ENCODE results near the gene MSI2. TPM values are rescaled to one million over a fixed set of nuclear protein-coding genes. Genes with fewer than 3 reads are reported as not detected.

Gene MSI2
- total and polyA plus RNA-seq, 2 experiments from 2014 or later, result 18.9 to 41.8 TPM

DNA sequence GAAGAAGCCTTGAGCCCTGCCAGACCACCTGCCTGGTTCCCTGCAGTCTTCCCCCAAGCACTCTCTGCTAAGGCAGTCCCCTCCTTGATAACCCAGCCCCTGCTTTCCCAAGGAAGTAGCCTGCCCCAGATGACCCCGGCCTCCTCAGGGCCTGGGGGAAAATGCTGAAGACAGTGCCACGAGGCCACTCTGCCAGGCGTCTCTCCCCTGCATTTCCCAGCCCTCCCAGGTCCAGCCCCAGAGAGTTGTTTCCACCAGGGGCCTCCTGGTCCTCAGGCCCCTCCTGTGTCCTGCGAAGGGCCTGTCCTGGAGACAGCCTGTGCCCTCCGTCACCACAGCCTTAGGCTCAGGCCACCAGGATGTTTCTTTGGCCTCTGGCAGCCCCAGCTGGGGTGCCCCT, 392.4 kb downstream of the MSI2 start (continued):
- TF ChIP-seq, protein P1, sequence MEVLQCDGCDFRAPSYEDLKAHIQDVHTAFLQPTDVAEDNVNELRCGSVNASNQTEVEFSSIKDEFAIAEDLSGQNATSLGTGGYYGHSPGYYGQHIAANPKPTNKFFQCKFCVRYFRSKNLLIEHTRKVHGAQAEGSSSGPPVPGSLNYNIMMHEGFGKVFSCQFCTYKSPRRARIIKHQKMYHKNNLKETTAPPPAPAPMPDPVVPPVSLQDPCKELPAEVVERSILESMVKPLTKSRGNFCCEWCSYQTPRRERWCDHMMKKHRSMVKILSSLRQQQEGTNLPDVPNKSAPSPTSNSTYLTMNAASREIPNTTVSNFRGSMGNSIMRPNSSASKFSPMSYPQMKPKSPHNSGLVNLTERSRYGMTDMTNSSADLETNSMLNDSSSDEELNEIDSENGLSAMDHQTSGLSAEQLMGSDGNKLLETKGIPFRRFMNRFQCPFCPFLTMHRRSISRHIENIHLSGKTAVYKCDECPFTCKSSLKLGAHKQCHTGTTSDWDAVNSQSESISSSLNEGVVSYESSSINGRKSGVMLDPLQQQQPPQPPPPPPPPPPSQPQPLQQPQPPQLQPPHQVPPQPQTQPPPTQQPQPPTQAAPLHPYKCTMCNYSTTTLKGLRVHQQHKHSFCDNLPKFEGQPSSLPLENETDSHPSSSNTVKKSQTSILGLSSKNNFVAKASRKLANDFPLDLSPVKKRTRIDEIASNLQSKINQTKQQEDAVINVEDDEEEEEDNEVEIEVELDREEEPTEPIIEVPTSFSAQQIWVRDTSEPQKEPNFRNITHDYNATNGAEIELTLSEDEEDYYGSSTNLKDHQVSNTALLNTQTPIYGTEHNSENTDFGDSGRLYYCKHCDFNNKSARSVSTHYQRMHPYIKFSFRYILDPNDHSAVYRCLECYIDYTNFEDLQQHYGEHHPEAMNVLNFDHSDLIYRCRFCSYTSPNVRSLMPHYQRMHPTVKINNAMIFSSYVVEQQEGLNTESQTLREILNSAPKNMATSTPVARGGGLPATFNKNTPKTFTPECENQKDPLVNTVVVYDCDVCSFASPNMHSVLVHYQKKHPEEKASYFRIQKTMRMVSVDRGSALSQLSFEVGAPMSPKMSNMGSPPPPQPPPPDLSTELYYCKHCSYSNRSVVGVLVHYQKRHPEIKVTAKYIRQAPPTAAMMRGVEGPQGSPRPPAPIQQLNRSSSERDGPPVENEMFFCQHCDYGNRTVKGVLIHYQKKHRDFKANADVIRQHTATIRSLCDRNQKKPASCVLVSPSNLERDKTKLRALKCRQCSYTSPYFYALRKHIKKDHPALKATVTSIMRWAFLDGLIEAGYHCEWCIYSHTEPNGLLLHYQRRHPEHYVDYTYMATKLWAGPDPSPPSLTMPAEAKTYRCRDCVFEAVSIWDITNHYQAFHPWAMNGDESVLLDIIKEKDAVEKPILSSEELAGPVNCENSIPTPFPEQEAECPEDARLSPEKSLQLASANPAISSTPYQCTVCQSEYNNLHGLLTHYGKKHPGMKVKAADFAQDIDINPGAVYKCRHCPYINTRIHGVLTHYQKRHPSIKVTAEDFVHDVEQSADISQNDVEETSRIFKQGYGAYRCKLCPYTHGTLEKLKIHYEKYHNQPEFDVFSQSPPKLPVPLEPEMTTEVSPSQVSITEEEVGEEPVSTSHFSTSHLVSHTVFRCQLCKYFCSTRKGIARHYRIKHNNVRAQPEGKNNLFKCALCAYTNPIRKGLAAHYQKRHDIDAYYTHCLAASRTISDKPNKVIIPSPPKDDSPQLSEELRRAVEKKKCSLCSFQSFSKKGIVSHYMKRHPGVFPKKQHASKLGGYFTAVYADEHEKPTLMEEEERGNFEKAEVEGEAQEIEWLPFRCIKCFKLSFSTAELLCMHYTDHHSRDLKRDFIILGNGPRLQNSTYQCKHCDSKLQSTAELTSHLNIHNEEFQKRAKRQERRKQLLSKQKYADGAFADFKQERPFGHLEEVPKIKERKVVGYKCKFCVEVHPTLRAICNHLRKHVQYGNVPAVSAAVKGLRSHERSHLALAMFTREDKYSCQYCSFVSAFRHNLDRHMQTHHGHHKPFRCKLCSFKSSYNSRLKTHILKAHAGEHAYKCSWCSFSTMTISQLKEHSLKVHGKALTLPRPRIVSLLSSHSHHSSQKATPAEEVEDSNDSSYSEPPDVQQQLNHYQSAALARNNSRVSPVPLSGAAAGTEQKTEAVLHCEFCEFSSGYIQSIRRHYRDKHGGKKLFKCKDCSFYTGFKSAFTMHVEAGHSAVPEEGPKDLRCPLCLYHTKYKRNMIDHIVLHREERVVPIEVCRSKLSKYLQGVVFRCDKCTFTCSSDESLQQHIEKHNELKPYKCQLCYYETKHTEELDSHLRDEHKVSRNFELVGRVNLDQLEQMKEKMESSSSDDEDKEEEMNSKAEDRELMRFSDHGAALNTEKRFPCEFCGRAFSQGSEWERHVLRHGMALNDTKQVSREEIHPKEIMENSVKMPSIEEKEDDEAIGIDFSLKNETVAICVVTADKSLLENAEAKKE (CRISPR knock-in tag; IDR thresholded peaks at IDR 0.05), result no peak
- no peak for TF ChIP-seq ZNF114 (CRISPR knock-in tag; IDR thresholded peaks at IDR 0.05)
- no peak for TF ChIP-seq EZH2phosphoT487 (IDR thresholded peaks at IDR 0.05; ENCODE audit: unreplicated experiment)
- no peak for TF ChIP-seq ZNF331 (CRISPR knock-in tag; IDR thresholded peaks at IDR 0.05; ENCODE audit: low read depth)

DNA sequence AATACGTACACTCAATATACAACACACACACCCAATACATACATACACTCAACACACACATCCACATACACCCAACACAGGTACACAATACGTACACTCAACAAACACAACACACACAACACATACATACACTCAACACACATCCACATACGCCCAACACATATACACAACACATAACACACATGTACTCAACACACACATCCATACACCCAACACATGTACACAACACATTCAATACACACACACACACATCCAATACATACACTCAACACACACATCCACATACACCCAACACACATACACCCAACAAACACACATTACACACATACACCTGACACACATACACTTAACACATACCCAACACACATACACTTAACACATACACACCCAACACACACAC, 392.9 kb downstream of the MSI2 start:
- Histone ChIP-seq H2AFZ (no peak overlapping the region), H3K4me2 (peak overlapping the region; percentile 74), H3F3A (replicated peaks; ENCODE audit: low read depth) (no peaks in the 10 kb centered on the region), H3K9me2 (ENCODE audit: insufficient read depth) (no peaks in the 10 kb centered on the region), H3K27me3 (ENCODE audit: insufficient read depth) (no peaks in the 10 kb centered on the region), H3K27ac (ENCODE audit: low read depth) (no peak overlapping the region), H3K79me2 (replicated peaks; ENCODE audit: insufficient read depth) (no peaks in the 10 kb centered on the region), H3K4me3 (no peak overlapping the region), H3K4me1 (ENCODE audit: insufficient read depth) (peaks cover 27% of the 10 kb centered on the region), H4K20me1 (replicated peaks; ENCODE audit: insufficient read depth) (no peaks in the 10 kb centered on the region), H3K36me3 (ENCODE audit: insufficient read depth) (no peaks in the 10 kb centered on the region)
- no peak for DNase-seq (ENCODE audit: low spot score)
- H3K27ac Mint-ChIP-seq, result no peak overlapping the region
- no peaks in the 10 kb centered on the region for H3K36me3 Mint-ChIP-seq (ENCODE audit: low read depth)
- TF ChIP-seq, protein P1 (CRISPR knock-in tag; IDR thresholded peaks at IDR 0.05), result no peak
- no peak for TF ChIP-seq ZNF114 (CRISPR knock-in tag; IDR thresholded peaks at IDR 0.05)
- TF ChIP-seq POLR2AphosphoS5 (IDR thresholded peaks at IDR 0.05; ENCODE audit: low read depth), result no peak
- TF ChIP-seq STAT1 (IDR thresholded peaks at IDR 0.05; ENCODE audit: unreplicated experiment), result no peak
- TF ChIP-seq, protein P2, sequence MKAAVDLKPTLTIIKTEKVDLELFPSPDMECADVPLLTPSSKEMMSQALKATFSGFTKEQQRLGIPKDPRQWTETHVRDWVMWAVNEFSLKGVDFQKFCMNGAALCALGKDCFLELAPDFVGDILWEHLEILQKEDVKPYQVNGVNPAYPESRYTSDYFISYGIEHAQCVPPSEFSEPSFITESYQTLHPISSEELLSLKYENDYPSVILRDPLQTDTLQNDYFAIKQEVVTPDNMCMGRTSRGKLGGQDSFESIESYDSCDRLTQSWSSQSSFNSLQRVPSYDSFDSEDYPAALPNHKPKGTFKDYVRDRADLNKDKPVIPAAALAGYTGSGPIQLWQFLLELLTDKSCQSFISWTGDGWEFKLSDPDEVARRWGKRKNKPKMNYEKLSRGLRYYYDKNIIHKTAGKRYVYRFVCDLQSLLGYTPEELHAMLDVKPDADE (IDR thresholded peaks at IDR 0.05), result no peak
- no peak for TF ChIP-seq CREB1 (CRISPR knock-in tag; IDR thresholded peaks at IDR 0.05; ENCODE audit: low read depth)
- no peak for TF ChIP-seq JUNB (IDR thresholded peaks at IDR 0.05; ENCODE audit: unreplicated experiment)
- no peak for TF ChIP-seq ZNF331 (CRISPR knock-in tag; IDR thresholded peaks at IDR 0.05; ENCODE audit: low read depth)
- no peak for TF ChIP-seq EZH2phosphoT487 (IDR thresholded peaks at IDR 0.05; ENCODE audit: unreplicated experiment)
- no peaks in the 10 kb centered on the region for H3K27me3 Mint-ChIP-seq (ENCODE audit: insufficient read depth, low read depth, poor library complexity)
- no peaks in the 10 kb centered on the region for H3K9me3 Mint-ChIP-seq
- no peak overlapping the region for H3K4me3 Mint-ChIP-seq
- H3K4me1 Mint-ChIP-seq, result peaks cover 25% of the 10 kb centered on the region
- ATAC-seq, result no peak

Data from GM23338 (cell line).